ENCODE data around the gene RIPK3.

The RIPK3 gene

DNA sequence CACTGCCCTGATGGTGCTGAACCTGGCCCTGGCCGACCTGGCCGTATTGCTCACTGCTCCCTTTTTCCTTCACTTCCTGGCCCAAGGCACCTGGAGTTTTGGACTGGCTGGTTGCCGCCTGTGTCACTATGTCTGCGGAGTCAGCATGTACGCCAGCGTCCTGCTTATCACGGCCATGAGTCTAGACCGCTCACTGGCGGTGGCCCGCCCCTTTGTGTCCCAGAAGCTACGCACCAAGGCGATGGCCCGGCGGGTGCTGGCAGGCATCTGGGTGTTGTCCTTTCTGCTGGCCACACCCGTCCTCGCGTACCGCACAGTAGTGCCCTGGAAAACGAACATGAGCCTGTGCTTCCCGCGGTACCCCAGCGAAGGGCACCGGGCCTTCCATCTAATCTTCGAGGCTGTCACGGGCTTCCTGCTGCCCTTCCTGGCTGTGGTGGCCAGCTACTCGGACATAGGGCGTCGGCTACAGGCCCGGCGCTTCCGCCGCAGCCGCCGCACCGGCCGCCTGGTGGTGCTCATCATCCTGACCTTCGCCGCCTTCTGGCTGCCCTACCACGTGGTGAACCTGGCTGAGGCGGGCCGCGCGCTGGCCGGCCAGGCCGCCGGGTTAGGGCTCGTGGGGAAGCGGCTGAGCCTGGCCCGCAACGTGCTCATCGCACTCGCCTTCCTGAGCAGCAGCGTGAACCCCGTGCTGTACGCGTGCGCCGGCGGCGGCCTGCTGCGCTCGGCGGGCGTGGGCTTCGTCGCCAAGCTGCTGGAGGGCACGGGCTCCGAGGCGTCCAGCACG is 23.8 kb downstream of the RIPK3 start:
- CTCF ChIA-PET: interaction anchor here (1.2 to 13.0 kb wide), 2 partner anchors 15 to 19 kb away, joined by 3 to 129 read pairs; partner anchors contain the start of gene ADCY4
- H3K4me3 Mint-ChIP-seq: no peak overlapping the region
- H3K27me3 Mint-ChIP-seq: peaks cover 28% of the 10 kb centered on the region
- H3K36me3 Mint-ChIP-seq: peaks cover 28% of the 10 kb centered on the region
- H3K27ac Mint-ChIP-seq: no peak overlapping the region
- no peak for DNase-seq
- H3K4me1 Mint-ChIP-seq: peaks cover 52% of the 10 kb centered on the region
- no peaks in the 10 kb centered on the region for H3K9me3 Mint-ChIP-seq

DNA sequence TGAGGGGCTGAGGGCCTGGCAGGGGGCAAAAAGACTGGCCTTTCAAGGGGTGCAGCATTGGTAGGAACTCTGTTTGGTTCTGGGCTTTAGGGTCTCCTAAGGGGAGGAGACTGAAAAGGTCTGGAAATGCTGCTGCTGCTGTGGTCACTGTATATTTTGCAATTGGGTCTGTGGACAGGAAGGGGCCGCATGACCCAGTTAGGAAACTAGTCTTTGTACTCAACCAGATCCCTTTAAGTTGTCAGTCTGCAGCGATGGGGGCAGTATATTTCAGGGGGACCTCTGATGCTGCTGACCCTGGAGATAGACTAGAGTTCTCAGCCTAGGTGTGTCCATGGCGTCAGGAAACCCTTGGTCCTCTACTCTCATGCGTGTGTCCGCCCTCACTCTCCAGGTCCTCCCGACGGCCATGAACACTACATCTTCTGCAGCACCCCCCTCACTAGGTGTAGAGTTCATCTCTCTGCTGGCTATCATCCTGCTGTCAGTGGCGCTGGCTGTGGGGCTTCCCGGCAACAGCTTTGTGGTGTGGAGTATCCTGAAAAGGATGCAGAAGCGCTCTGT is 24.5 kb downstream of the RIPK3 start:
- H3K36me3 Mint-ChIP-seq: peaks cover 28% of the 10 kb centered on the region
- CTCF ChIA-PET: interaction anchor here (1.2 to 13.0 kb wide), 2 partner anchors 16 to 19 kb away, joined by 3 to 129 read pairs; partner anchors contain the start of gene ADCY4
- peaks cover 22% of the 10 kb centered on the region for H3K27me3 Mint-ChIP-seq
- no peak overlapping the region for H3K4me3 Mint-ChIP-seq
- no peak overlapping the region for H3K27ac Mint-ChIP-seq
- no peak for DNase-seq
- H3K4me1 Mint-ChIP-seq: peaks cover 54% of the 10 kb centered on the region
- no peaks in the 10 kb centered on the region for H3K9me3 Mint-ChIP-seq

DNA sequence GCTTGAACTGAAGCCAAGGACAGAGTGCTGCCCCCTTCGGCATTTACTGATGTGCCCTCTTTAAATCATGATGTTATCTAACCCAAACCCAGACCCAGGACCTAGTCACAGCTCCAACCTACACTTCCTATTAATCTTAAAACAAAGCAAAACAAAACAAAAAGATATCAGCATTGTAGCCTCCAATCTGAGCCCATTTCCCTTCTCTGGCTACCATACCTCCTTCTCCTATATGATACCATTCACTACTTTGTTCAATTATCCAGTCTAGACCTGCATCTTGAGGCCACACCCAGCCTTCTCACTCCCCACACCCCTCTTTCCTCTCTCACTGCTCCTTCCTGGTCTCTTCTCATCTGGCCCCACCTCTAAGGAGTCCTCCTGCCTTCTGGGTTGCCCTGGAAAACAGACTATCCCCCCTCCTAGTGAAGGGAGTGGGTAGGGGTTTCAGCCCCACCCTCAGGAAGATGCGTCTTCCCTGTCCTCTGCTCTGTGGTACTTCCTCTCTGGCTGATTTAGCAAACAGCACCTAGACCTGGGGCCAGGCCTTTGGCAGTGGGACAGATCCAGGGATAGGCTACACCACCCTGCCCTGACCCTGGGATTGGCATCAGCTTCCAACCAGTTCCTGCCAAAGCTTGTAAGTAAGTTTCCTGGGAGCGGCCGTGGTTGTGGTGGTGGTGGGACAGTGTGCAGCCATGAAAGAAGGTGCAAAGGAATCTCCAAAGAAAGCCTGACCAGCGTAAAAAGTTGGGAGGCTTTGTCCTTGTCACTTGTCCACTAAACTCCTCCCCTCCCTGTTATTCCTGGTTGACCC is 25.2 kb downstream of the RIPK3 start:
- DNase-seq: no peak
- peaks cover 14% of the 10 kb centered on the region for H3K27me3 Mint-ChIP-seq
- H3K9me3 Mint-ChIP-seq: no peaks in the 10 kb centered on the region

DNA sequence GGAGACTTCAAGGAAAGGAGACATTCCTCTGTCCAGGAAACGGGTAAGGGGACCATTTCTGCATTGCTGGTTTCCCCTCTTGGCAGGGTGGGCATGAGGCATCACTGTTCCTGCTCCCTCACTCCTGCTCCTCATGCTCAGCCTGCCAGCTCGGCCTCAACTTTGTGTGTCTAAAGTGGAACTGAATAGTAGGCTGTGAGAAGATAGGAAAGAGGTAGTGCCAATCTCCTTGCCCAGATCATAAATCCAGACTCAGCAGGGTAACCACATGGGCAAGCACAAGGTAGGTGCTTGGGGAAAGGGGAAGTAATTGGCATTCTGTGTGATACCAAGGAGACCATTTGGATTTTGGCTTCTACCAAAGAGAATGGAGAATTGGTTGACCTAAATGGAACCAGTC is 25.9 kb downstream of the RIPK3 start:
- H3K27ac Mint-ChIP-seq: peak overlapping the region; percentile 88
- peak overlapping the region; percentile 81 for H3K4me3 Mint-ChIP-seq
- no peaks in the 10 kb centered on the region for H3K9me3 Mint-ChIP-seq
- CTCF ChIA-PET: interaction anchor here (1.0 to 13.0 kb wide), 5 partner anchors 15 to 122 kb away, joined by 3 to 129 read pairs (median 4); partner anchors contain the start of genes ADCY4, DHRS1 and NOP9
- DNase-seq: no peak
- H3K36me3 Mint-ChIP-seq: peaks cover 35% of the 10 kb centered on the region
- peaks cover 68% of the 10 kb centered on the region for H3K4me1 Mint-ChIP-seq
- H3K27me3 Mint-ChIP-seq: peaks cover 8% of the 10 kb centered on the region

More for the DNA sequence above, 25.2 kb downstream of the RIPK3 start:
- CTCF ChIA-PET: interaction anchor here (1.0 to 13.0 kb wide), 4 partner anchors 16 to 71 kb away, joined by 3 to 129 read pairs (median 54); partner anchors contain the start of genes ADCY4, DHRS1 and NOP9
- Mint-ChIP-seq H3K27ac (peak overlapping the region; percentile 88), H3K4me3 (peak overlapping the region; percentile 45), H3K36me3 (peaks cover 28% of the 10 kb centered on the region), H3K4me1 (peaks cover 61% of the 10 kb centered on the region)

DNA sequence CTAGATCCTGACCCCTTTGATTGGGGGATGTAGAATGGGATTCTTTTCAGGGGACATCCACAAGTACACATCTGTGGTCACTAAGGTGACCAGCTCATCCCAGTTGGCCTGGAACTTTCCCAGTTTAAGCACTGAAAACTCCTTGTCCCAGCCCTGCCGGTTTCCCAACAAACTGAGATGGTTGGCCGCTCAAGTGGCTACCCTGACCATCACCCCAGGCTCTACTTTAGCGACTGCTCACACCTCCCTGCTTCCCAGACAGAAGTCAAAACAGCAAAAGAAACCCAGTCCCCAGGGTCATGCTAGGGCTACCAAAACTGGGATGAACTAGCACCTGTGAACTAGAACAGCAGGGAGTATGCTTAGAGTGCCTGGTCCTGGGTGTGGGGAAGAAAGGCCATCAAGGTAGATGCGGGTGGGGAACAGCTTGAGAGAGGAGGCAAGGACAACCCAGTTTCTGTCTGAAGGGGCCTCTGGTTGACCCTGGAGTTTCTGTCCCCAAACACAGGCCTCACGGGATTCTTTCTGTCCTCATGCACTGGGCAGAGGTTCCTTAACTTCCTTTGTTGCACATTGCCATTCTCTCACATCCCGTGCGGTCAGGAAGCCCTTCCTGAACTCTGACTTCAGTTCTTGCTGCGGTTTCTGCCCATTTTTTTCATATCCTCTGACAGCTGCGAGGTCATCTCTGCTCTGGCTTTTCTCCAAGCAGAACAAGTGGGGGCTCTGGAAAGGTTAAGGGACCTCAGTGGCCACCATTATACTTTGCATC is 26.9 kb downstream of the RIPK3 start:
- Mint-ChIP-seq H3K4me1 (peaks cover 77% of the 10 kb centered on the region), H3K27ac (peak overlapping the region; percentile 88), H3K4me3 (peak overlapping the region; percentile 81), H3K27me3 (no peaks in the 10 kb centered on the region), H3K36me3 (peaks cover 40% of the 10 kb centered on the region), H3K9me3 (no peaks in the 10 kb centered on the region)
- peak; percentile 71 for DNase-seq
- CTCF ChIA-PET: interaction anchor here (0.9 to 13.0 kb wide), 6 partner anchors 14 to 255 kb away, joined by 3 to 129 read pairs (median 14); partner anchors contain the start of genes ADCY4, CBLN3, DHRS1 and KHNYN

DNA sequence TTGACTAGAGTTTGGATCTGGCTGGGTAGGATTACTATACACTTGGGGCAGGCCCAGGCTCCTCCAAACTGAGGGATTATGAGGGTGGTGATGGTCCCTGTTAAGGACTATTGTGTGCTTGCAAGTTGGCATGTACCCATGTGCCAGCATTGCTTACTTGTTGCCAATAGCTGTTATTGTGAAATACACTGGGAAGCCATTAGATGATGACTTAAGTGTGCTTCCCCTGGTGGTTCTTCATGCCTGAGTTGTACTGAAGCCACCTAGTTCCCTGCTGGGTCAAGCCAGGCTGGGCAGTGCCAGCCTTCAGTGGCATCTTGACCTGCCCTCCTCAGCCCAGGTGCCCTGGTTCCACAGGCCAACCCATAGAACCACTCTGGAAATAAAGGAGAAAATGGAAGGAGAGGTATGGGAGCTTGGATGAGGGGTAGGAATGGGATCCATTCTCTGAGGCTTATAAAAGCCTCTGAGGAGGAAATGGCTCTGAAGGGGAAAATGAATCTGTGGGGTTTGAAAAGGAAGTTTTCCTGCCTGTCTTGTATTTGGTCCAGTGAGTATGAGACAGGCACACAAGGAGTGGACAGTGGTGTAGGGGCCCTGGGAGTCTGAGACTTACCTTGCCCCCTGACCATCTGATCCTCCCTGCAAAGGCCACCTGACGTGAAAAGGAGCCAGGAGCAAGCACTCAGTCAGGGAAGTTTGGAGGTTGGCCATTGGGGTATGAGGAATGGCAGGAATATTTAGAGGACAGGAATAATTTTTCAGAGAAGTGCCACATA is 27.8 kb downstream of the RIPK3 start:
- Mint-ChIP-seq H3K36me3 (peaks cover 43% of the 10 kb centered on the region), H3K4me3 (peak overlapping the region; percentile 81), H3K27ac (peak overlapping the region; percentile 88), H3K9me3 (no peaks in the 10 kb centered on the region), H3K27me3 (no peaks in the 10 kb centered on the region), H3K4me1 (peaks cover 77% of the 10 kb centered on the region)
- no peak for DNase-seq
- CTCF ChIA-PET: interaction anchor here (0.6 to 13.0 kb wide), 8 partner anchors 13 to 1017 kb away, joined by 4 to 129 read pairs (median 14); partner anchors contain the start of genes ADCY4, CBLN3, DHRS1 and KHNYN

DNA sequence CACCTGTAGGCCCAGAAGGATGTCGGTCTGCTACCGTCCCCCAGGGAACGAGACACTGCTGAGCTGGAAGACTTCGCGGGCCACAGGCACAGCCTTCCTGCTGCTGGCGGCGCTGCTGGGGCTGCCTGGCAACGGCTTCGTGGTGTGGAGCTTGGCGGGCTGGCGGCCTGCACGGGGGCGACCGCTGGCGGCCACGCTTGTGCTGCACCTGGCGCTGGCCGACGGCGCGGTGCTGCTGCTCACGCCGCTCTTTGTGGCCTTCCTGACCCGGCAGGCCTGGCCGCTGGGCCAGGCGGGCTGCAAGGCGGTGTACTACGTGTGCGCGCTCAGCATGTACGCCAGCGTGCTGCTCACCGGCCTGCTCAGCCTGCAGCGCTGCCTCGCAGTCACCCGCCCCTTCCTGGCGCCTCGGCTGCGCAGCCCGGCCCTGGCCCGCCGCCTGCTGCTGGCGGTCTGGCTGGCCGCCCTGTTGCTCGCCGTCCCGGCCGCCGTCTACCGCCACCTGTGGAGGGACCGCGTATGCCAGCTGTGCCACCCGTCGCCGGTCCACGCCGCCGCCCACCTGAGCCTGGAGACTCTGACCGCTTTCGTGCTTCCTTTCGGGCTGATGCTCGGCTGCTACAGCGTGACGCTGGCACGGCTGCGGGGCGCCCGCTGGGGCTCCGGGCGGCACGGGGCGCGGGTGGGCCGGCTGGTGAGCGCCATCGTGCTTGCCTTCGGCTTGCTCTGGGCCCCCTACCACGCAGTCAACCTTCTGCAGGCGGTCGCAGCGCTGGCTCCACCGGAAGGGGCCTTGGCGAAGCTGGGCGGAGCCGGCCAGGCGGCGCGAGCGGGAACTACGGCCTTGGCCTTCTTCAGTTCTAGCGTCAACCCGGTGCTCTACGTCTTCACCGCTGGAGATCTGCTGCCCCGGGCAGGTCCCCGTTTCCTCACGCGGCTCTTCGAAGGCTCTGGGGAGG is 28.9 kb downstream of the RIPK3 start, which contains the start of gene LTB4R:
TSS of gene LTB4R (plus strand) at position 857 of the 959 bp plus-strand sequence. CDS start 4,150 bp downstream, outside the sequence.
- peak within 1 kb of the TSS; percentile 81 for H3K4me3 Mint-ChIP-seq
- peak within 1 kb of the TSS; percentile 88 for H3K27ac Mint-ChIP-seq
- H3K36me3 Mint-ChIP-seq: peaks cover 53% of the 10 kb centered on the region
- CTCF ChIA-PET: interaction anchor here (0.7 to 13.0 kb wide), 17 partner anchors 12 to 126 kb away, joined by 3 to 129 read pairs (median 5); partner anchors contain the start of genes ADCY4, CBLN3, DHRS1 and KHNYN
- H3K27me3 Mint-ChIP-seq: no peaks in the 10 kb centered on the region
- H3K4me1 Mint-ChIP-seq: peaks cover 76% of the 10 kb centered on the region
- no peaks in the 10 kb centered on the region for H3K9me3 Mint-ChIP-seq
- DNase-seq: peak; percentile 77

DNA sequence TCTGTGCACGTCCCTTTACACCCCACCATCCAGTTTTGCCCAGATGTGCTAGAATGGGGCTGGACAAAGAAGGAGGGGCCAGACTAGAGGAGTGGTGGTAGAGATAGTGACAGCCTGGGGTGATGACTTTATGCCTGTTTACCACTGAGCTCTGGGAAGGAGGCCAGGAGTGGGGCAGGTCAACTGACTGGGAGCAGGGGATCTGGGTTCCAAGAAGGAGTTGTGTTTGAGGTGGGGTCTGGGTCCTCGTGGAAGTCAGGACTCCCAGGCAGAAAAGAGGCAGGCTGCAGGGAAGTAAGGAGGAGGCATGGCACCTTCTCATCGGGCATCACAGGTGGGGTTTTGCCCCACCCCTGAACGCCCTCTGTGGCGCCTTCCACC is 29.5 kb downstream of the RIPK3 start:
- DNase-seq: no peak
- Mint-ChIP-seq H3K36me3 (peaks cover 54% of the 10 kb centered on the region), H3K9me3 (no peaks in the 10 kb centered on the region), H3K4me3 (peak overlapping the region; percentile 81), H3K27ac (peak overlapping the region; percentile 85), H3K27me3 (no peaks in the 10 kb centered on the region), H3K4me1 (peaks cover 71% of the 10 kb centered on the region)
- CTCF ChIA-PET: interaction anchor here (0.7 to 13.0 kb wide), 18 partner anchors 12 to 121 kb away, joined by 3 to 129 read pairs (median 4); partner anchors contain the start of genes ADCY4, CBLN3, DHRS1 and GMPR2

DNA sequence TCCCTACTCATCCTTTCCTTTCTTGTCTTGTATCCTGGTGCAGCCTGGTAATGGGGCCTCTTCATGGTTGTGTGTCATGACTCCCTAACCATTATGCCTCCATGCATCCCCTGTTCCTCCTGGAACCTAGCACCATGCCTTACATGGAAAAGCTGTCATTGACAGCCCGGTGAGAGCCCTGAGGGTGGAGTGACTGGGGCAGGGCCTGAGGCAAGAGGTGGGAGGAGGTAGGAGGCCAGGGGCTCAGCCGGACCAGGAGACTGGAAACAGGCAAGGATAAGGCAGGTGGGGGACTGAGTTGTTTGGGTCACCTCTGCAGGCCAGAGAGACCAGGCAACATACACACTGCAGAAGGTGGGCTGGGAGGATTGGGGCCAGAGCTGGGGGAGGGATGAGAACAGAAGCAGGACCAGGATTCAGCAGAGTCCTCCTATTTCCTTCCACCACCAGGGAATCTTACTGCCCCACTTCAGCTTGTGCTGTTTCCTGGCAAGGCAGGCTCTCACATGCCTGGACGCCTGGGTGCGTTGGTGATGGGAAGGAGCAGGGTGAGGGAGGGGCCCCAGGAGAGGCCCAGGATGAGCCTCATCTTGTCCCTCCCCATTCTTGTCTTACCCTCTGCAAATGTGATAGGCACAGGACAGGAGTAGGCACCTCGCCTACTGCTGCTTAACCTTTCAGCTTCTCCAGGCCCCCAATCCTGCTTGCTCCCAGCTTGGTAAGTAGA is 30.1 kb downstream of the RIPK3 start, which contains the start of gene LTB4R2:
TSS of gene LTB4R2 (plus strand) at position 603 of the 727 bp plus-strand sequence. CDS start 525 bp downstream, outside the sequence.
- peaks cover 60% of the 10 kb centered on the region for H3K36me3 Mint-ChIP-seq
- no peaks in the 10 kb centered on the region for H3K9me3 Mint-ChIP-seq
- H3K4me3 Mint-ChIP-seq: peak within 1 kb of the TSS; percentile 81
- CTCF ChIA-PET: interaction anchor here (0.7 to 13.0 kb wide), 24 partner anchors 9 to 229 kb away, joined by 3 to 129 read pairs (median 6); partner anchors contain the start of genes ADCY4, CBLN3, DHRS1 and GMPR2
- no peaks in the 10 kb centered on the region for H3K27me3 Mint-ChIP-seq
- peaks cover 68% of the 10 kb centered on the region for H3K4me1 Mint-ChIP-seq
- H3K27ac Mint-ChIP-seq: peak within 1 kb of the TSS; percentile 85
- DNase-seq: no peak

DNA sequence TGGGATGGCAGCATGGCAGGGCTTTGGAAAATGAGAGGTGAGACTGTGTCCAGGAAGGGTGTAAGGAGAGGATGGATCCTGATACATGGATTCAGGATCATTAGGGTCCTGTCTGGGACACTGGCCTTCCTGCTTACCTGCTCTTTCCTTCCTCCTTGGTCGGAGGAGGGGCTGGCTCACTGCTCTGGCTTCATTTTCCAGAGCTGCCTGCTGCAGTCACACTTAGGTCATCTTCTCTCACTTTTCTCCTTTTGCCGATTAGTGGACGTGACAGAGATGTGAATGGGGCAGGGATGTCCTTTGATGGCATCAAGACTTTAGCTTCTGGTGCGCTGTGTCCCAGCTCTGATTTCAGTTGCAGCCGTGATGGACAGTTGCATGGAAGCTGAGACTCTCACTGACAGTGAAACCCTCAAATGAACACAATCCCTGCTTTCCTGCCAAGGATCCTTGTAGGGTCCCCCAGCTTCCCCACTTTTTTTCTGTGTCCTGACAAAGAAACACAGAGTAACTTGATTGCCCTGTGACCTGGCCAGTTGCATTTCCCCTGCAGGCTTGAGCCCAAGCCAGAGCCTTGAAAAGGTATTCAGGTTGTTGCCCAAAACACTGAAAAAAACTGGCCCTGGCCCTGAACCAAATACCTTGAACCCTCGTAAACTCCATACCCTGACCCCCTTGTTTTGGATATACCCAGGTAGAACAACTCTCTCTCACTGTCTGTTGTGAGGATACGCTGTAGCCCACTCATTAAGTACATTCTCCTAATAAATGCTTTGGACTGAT is 31.3 kb downstream of the RIPK3 start:
- H3K27me3 Mint-ChIP-seq: no peaks in the 10 kb centered on the region
- H3K36me3 Mint-ChIP-seq: peaks cover 61% of the 10 kb centered on the region
- no peak for DNase-seq
- H3K9me3 Mint-ChIP-seq: no peaks in the 10 kb centered on the region
- H3K4me1 Mint-ChIP-seq: peaks cover 56% of the 10 kb centered on the region
- CTCF ChIA-PET: interaction anchor here (0.6 to 13.0 kb wide), 44 partner anchors 10 to 250 kb away, joined by 3 to 129 read pairs (median 6); partner anchors contain the start of genes ADCY4, DHRS1, GMPR2 and KHNYN
- no peak overlapping the region for H3K4me3 Mint-ChIP-seq
- no peak overlapping the region for H3K27ac Mint-ChIP-seq

Data from activated naive CD4-positive, alpha-beta T cell treated with anti-CD3 and anti-CD28 coated beads, Interleukin-2, amount 10 ng/mL, durations not matched to agents 7 days and 5 days (primary cell).